ENCODE results near the gene MYO6.
"Not testable (repeated sequence)": the region's sequence is repeated elsewhere in the genome, so short reads cannot be mapped to it uniquely, and the experiment has no call there.

The MYO6 gene

GRCh38 chr6:75882734-75883133 lies 133.7 kb downstream of the MYO6 start:
- no peak overlapping the region for H3K27ac ChIP-seq
- no peak for TF ChIP-seq ZFX (IDR thresholded peaks at IDR 0.05; ENCODE audit: borderline replicate concordance)

- no peak overlapping the region for H3K27ac ChIP-seq
- TF ChIP-seq ZFX (IDR thresholded peaks at IDR 0.05; ENCODE audit: borderline replicate concordance), result no peak
- no peak for TF ChIP-seq CTCF (IDR thresholded peaks at IDR 0.05)
Observed at GRCh38 chr6:75884822-75885221, 135.8 kb downstream of the MYO6 start.

GRCh38 chr6:75892384-75892783 lies 143.3 kb downstream of the MYO6 start:
- TF ChIP-seq ZFX (IDR thresholded peaks at IDR 0.05; ENCODE audit: borderline replicate concordance) (no peak), CTCF (IDR thresholded peaks at IDR 0.05) (no peak)
- peak overlapping the region; percentile 12; the same call in 1 of the 2 replicates for H3K27ac ChIP-seq

- peak overlapping the region; percentile 12; the same call in 1 of the 2 replicates for H3K27ac ChIP-seq
- TF ChIP-seq ZFX (IDR thresholded peaks at IDR 0.05; ENCODE audit: borderline replicate concordance) (no peak), CTCF (IDR thresholded peaks at IDR 0.05) (peak; percentile 81)
Observed at GRCh38 chr6:75893058-75893775, 144.2 kb downstream of the MYO6 start.

GRCh38 chr6:75893776-75894152 lies 144.7 kb downstream of the MYO6 start:
- TF ChIP-seq CTCF (IDR thresholded peaks at IDR 0.05), result no peak
- no peak for TF ChIP-seq ZFX (IDR thresholded peaks at IDR 0.05; ENCODE audit: borderline replicate concordance)
- H3K27ac ChIP-seq, result no peak overlapping the region

- TF ChIP-seq ZFX (IDR thresholded peaks at IDR 0.05; ENCODE audit: borderline replicate concordance) (no peak), CTCF (IDR thresholded peaks at IDR 0.05) (no peak)
- no peak overlapping the region for H3K27ac ChIP-seq
Observed at GRCh38 chr6:75896526-75896925, 147.5 kb downstream of the MYO6 start.

- H3K27ac ChIP-seq, result not testable (repeated sequence)
Observed at GRCh38 chr6:75900216-75900615, 151.2 kb downstream of the MYO6 start.

GRCh38 chr6:75905129-75905528 lies 156.1 kb downstream of the MYO6 start:
- not testable (repeated sequence) for H3K27ac ChIP-seq

- no peak overlapping the region for H3K27ac ChIP-seq
- TF ChIP-seq CTCF (IDR thresholded peaks at IDR 0.05), result no peak
- TF ChIP-seq ZFX (IDR thresholded peaks at IDR 0.05; ENCODE audit: borderline replicate concordance), result no peak
Observed at GRCh38 chr6:75906871-75907270, 157.8 kb downstream of the MYO6 start.

Data from 22Rv1 (cell line).